SK-N-SH treated with all-trans-retinoic acid at 6 μM for 48 hours (cell line): ENCODE data around the gene LGALS13.

Experiments used
- ARNTL ChIP-seq: fragments of 450-650 bp; formaldehyde crosslinking; IDR thresholded peaks from 2 replicates; pipeline ENCODE4 v1.5.0; 2020; ENCODE audit warnings: low read depth, mild to moderate bottlenecking, moderate library complexity, borderline replicate concordance
- CREB5 ChIP-seq: fragments of 250-450 bp; sonication (Bioruptor Pico); IDR thresholded peaks from 2 replicates; pipeline ENCODE4 v1.5.1; 2020; ENCODE audit warnings: low read depth, mild to moderate bottlenecking, moderate library complexity
- CSDC2 ChIP-seq: fragments of 250-450 bp; sonication (Bioruptor Pico); IDR thresholded peaks from 2 replicates; pipeline ENCODE4 v1.5.0; 2020; ENCODE audit warnings: mild to moderate bottlenecking, moderate library complexity
- ISL1 ChIP-seq: fragments of 250-450 bp; sonication (Bioruptor Pico); IDR thresholded peaks from 2 replicates; pipeline ENCODE4 v2.1.2; 2022; ENCODE audit warnings: mild to moderate bottlenecking, moderate library complexity
- TOX ChIP-seq: fragments of 250-450 bp; sonication (Bioruptor Pico); IDR thresholded peaks from 2 replicates; pipeline ENCODE4 v1.8.0; 2021; ENCODE audit warnings: mild to moderate bottlenecking, moderate library complexity, borderline replicate concordance
- ZFP3 ChIP-seq: fragments of 250-450 bp; sonication (Bioruptor Pico); IDR thresholded peaks from 2 replicates; pipeline ENCODE4 v1.5.0; 2020; ENCODE audit warnings: mild to moderate bottlenecking, moderate library complexity
- ZFP30 ChIP-seq: fragments of 450-650 bp; formaldehyde crosslinking; IDR thresholded peaks from 2 replicates; pipeline ENCODE4 v1.5.0; 2022; ENCODE audit warnings: mild to moderate bottlenecking, moderate library complexity
- ZNF565 ChIP-seq: fragments of 450-650 bp; formaldehyde crosslinking; conservative IDR thresholded peaks from 2 replicates; pipeline ENCODE4 v1.5.0; 2020; ENCODE audit warnings: low read depth, mild to moderate bottlenecking, moderate library complexity
- TF ChIP-seq, protein P1 (sequence below): fragments of 250-450 bp; sonication (Bioruptor Pico); IDR thresholded peaks from 2 replicates; pipeline ENCODE4 v1.8.0; 2020; ENCODE audit warnings: mild to moderate bottlenecking, moderate library complexity, borderline replicate concordance
- TF ChIP-seq, protein P2 (sequence below): fragments of 250-450 bp; sonication (Bioruptor Pico); IDR thresholded peaks from 2 replicates; pipeline ENCODE4 v1.5.1; 2021; ENCODE audit warnings: mild to moderate bottlenecking, moderate library complexity
- TF ChIP-seq, protein P3 (sequence below): fragments of 250-450 bp; sonication (Bioruptor Pico); IDR thresholded peaks from 2 replicates; pipeline ENCODE4 v1.8.0; 2021; ENCODE audit warnings: low read depth, mild to moderate bottlenecking, moderate library complexity, borderline replicate concordance

DNA sequence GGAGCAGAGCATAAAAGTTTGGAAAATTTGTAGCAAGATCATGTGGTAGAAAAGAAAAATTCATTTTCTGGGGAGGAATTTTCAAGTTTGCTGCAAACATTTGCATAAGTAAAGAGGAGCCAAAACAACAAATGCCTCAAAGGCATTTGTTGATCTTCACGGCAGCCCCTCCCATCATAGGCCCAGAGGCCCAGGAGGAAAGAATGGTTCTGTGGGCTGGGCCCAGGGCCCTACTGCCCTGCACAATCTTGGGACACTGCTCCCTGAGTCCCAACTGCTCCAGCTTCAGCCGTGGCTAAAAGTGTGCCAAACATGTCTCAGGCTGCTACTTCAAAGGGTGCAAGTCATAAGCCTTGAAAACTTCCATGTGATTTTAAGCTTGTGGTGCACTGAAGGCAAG, 11.3 kb downstream of the LGALS13 start:
- TF ChIP-seq ZNF565 (no peak), ZFP3 (no peak), CSDC2 (CRISPR knock-in tag) (no peak), ARNTL (CRISPR knock-in tag) (no peak), TOX (CRISPR knock-in tag) (no peak), CREB5 (CRISPR knock-in tag) (no peak), ISL1 (CRISPR knock-in tag) (no peak), ZFP30 (no peak)
- TF ChIP-seq, protein P1, sequence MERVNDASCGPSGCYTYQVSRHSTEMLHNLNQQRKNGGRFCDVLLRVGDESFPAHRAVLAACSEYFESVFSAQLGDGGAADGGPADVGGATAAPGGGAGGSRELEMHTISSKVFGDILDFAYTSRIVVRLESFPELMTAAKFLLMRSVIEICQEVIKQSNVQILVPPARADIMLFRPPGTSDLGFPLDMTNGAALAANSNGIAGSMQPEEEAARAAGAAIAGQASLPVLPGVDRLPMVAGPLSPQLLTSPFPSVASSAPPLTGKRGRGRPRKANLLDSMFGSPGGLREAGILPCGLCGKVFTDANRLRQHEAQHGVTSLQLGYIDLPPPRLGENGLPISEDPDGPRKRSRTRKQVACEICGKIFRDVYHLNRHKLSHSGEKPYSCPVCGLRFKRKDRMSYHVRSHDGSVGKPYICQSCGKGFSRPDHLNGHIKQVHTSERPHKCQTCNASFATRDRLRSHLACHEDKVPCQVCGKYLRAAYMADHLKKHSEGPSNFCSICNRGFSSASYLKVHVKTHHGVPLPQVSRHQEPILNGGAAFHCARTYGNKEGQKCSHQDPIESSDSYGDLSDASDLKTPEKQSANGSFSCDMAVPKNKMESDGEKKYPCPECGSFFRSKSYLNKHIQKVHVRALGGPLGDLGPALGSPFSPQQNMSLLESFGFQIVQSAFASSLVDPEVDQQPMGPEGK (CRISPR knock-in tag) = no peak
- TF ChIP-seq, protein P2, sequence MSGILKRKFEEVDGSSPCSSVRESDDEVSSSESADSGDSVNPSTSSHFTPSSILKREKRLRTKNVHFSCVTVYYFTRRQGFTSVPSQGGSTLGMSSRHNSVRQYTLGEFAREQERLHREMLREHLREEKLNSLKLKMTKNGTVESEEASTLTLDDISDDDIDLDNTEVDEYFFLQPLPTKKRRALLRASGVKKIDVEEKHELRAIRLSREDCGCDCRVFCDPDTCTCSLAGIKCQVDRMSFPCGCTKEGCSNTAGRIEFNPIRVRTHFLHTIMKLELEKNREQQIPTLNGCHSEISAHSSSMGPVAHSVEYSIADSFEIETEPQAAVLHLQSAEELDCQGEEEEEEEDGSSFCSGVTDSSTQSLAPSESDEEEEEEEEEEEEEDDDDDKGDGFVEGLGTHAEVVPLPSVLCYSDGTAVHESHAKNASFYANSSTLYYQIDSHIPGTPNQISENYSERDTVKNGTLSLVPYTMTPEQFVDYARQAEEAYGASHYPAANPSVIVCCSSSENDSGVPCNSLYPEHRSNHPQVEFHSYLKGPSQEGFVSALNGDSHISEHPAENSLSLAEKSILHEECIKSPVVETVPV (CRISPR knock-in tag) = no peak
- TF ChIP-seq, protein P3, sequence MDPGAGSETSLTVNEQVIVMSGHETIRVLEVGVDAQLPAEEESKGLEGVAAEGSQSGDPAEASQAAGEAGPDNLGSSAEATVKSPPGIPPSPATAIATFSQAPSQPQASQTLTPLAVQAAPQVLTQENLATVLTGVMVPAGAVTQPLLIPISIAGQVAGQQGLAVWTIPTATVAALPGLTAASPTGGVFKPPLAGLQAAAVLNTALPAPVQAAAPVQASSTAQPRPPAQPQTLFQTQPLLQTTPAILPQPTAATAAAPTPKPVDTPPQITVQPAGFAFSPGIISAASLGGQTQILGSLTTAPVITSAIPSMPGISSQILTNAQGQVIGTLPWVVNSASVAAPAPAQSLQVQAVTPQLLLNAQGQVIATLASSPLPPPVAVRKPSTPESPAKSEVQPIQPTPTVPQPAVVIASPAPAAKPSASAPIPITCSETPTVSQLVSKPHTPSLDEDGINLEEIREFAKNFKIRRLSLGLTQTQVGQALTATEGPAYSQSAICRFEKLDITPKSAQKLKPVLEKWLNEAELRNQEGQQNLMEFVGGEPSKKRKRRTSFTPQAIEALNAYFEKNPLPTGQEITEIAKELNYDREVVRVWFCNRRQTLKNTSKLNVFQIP (CRISPR knock-in tag) = no peak
